Colonic mucosa (tissue), 4 donors: Measurements from ENCODE around the gene TMPRSS6. TPM values are rescaled to one million over a fixed set of nuclear protein-coding genes. Genes with fewer than 3 reads are reported as not detected.
A peak's percentile ranks its signal among the peaks of the same experiment; 100 is the strongest.

ENCODE experiments used
- DNase-seq: peaks from one replicate; pipeline ENCODE4 v3.0.0-alpha.2; 2020
- H3K27ac ChIP-seq: fragments of 200-600 bp; one replicate; pipeline ENCODE4 v1.8.0; 2021
- H3K27me3 ChIP-seq: fragments of 200-600 bp; one replicate; pipeline ENCODE4 v1.8.0; 2021
- H3K36me3 ChIP-seq: fragments of 200-600 bp; one replicate; pipeline ENCODE4 v1.8.0; 2021
- H3K4me1 ChIP-seq: fragments of 200-600 bp; one replicate; pipeline ENCODE4 v1.8.0; 2021; ENCODE audit warnings: mild to moderate bottlenecking
- H3K4me3 ChIP-seq: fragments of 200-600 bp; one replicate; pipeline ENCODE4 v1.8.0; 2021
- H3K9ac ChIP-seq, 2 donors: one replicate each; pipeline ENCODE4 v1.7.0; 2013; ENCODE audit warnings: control low read depth in 2 of 2, low read depth in 2 of 2, low read length in 2 of 2
- H3K9me3 ChIP-seq: fragments of 200-600 bp; one replicate; pipeline ENCODE4 v1.8.0; 2021
- CTCF ChIP-seq: fragments of 200-600 bp; IDR thresholded peaks from one replicate; pipeline ENCODE4 v1.8.0; 2022; ENCODE audit warnings: antibody characterized with exemption, mild to moderate bottlenecking
- intact Hi-C: fragments of 100-400 bp; cut with DNase I; formaldehyde crosslinking; loops from one replicate; pipeline ENCODE4 v1.14.1; 2022
- total RNA-seq, 2 donors: library from RNA; stranded (reverse); fragmentation: NEBNext Ultra II Directional in 1 of 2; extraction: Animal tissue kit (Norgen Biotek cat#: 25700) in 1 of 2; gene quantifications; one replicate each; pipeline ENCODE4 v1.2.1, GENCODE V29; 2021
- donor health status: healthy.
- donor health status: DM: no; HTN: no; CAD: no.
- donor health status: DM: no; HTN: no; CAD: no.

Gene TMPRSS6
- total RNA-seq, 2 donors from 2014 or later: 0.10 to 1.5 TPM

- Histone ChIP-seq H3K9me3 (no peaks in the 10 kb centered on the region), H3K4me1 (peaks cover 16% of the 10 kb centered on the region), H3K27ac (peak overlapping the region; percentile 99), H3K4me3 (peak overlapping the region; percentile 27), H3K9ac (peak overlapping the region; percentile 83 to 95), H3K27me3 (no peaks in the 10 kb centered on the region), H3K36me3 (peaks cover 14% of the 10 kb centered on the region)
- intact Hi-C loops: no loop called here
- DNase-seq: no peak
- TF ChIP-seq CTCF: no peak
These were observed 83.9 kb downstream of the TMPRSS6 start for GRCh38 chr22:37025500-37026070.

GRCh38 chr22:37024339-37025157 lies 85.0 kb downstream of the TMPRSS6 start:
- Histone ChIP-seq H3K4me3 (peak overlapping the region; percentile 27), H3K27ac (peak overlapping the region; percentile 99), H3K9me3 (no peaks in the 10 kb centered on the region), H3K27me3 (no peaks in the 10 kb centered on the region), H3K4me1 (peaks cover 21% of the 10 kb centered on the region), H3K9ac (peak overlapping the region; percentile 83 to 95), H3K36me3 (peaks cover 9% of the 10 kb centered on the region)
- TF ChIP-seq CTCF: no peak
- intact Hi-C loops: no loop called here
- DNase-seq: peak; percentile 34

- peak overlapping the region; percentile 99 for H3K27ac ChIP-seq
- peaks cover 21% of the 10 kb centered on the region for H3K4me1 ChIP-seq
- H3K36me3 ChIP-seq: peaks cover 4% of the 10 kb centered on the region
- peak overlapping the region; percentile 83 to 95 for H3K9ac ChIP-seq
- H3K4me3 ChIP-seq: peak overlapping the region; percentile 27
- peak; percentile 95 for DNase-seq
- intact Hi-C loops: no loop called here
- no peaks in the 10 kb centered on the region for H3K27me3 ChIP-seq
- TF ChIP-seq CTCF: no peak
- no peaks in the 10 kb centered on the region for H3K9me3 ChIP-seq
These were observed 85.7 kb downstream of the TMPRSS6 start for GRCh38 chr22:37023743-37024338.

- peak overlapping the region; percentile 62 to 78 for H3K9ac ChIP-seq
- peaks cover 4% of the 10 kb centered on the region for H3K36me3 ChIP-seq
- no peaks in the 10 kb centered on the region for H3K27me3 ChIP-seq
- intact Hi-C loops: no loop called here
- H3K4me1 ChIP-seq: peaks cover 28% of the 10 kb centered on the region
- no peaks in the 10 kb centered on the region for H3K9me3 ChIP-seq
- DNase-seq: no peak
- H3K4me3 ChIP-seq: no peak overlapping the region
- TF ChIP-seq CTCF: no peak
- H3K27ac ChIP-seq: peak overlapping the region; percentile 99
These were observed 86.8 kb downstream of the TMPRSS6 start for GRCh38 chr22:37022483-37023337.
